ENCODE measurements around the gene ANKDD1B. TPM values are rescaled to one million over a fixed set of nuclear protein-coding genes. Genes with fewer than 3 reads are reported as not detected.

ANKDD1B gene
- total and polyA plus RNA-seq, 2 of the 13 experiments (the other 11 are each of a cell fraction or from before 2014, with no cell fraction given), result 0.12 to 0.27 TPM

GRCh38 chr5:75617736-75618352 is 6.6 kb downstream of the ANKDD1B start (continued):
- TF ChIP-seq STAG1 (CRISPR knock-in tag; IDR thresholded peaks at IDR 0.05) (no peak), ZNF724P (CRISPR knock-in tag; IDR thresholded peaks at IDR 0.05; ENCODE audit: borderline replicate concordance) (no peak), ZNF230 (CRISPR knock-in tag; IDR thresholded peaks at IDR 0.05) (no peak)

- WGBS (ENCODE audit: low lambda C conversion rate), result 54% methylated on average over 4 of the region's 4 CpGs
- DNase-seq (ENCODE audit: low spot score) (peak; percentile 43), ATAC-seq (peak; percentile 84), FAIRE-seq (peak; percentile 56)
- Histone ChIP-seq H3K36me3 (replicated peaks in 1 of 2; ENCODE audit: control insufficient read depth in 1 of 2, insufficient read depth in 2 of 2, low read length in 2 of 2) (no peaks in the 10 kb centered on the region), H3K79me2 (ENCODE audit: insufficient read depth, low read length) (no peaks in the 10 kb centered on the region), H3K27ac (ENCODE audit: extremely low read length, insufficient read depth, low read length) (no peak overlapping the region), H3K9me3 (ENCODE audit: low read length) (no peaks in the 10 kb centered on the region), H3K9ac (ENCODE audit: insufficient read depth, low read depth, low read length) (no peak overlapping the region), H3K4me2 (ENCODE audit: low read depth, low read length) (peak overlapping the region; percentile 40), H3K4me1 (ENCODE audit: insufficient read depth, low read length) (peaks cover 36% of the 10 kb centered on the region), H3K4me3 (replicated peaks in 1 of 3; ENCODE audit: insufficient read depth in 1 of 3, low read depth in 2 of 3, low read length in 3 of 3) (no peak overlapping the region), H4K20me1 (ENCODE audit: insufficient read depth, low read length) (no peaks in the 10 kb centered on the region), H2AFZ (ENCODE audit: low read length) (no peak overlapping the region), H3K27me3 (ENCODE audit: control insufficient read depth in 1 of 2, insufficient read depth in 2 of 2, low read length in 2 of 2) (no peaks in the 10 kb centered on the region)
- BruUV-seq (replicated peaks), result no TSS peak
- in situ Hi-C loops (cut with HindIII; ENCODE audit: extremely low pct_ligation_motif_present, low pct_unique_long_range_greater_than_20kb) (no loop called here), intact Hi-C loops (cut with micrococcal nuclease; ENCODE audit: unreplicated experiment) (no loop called here)
- ChIA-PET CTCF (ENCODE audit: low intra/inter-chr PET ratio, low total read pairs) (no interaction called here), POLR2A (interaction anchor here (1.0 kb wide), 1 partner anchor 9 kb away, joined by 3 read pairs; the partner anchor contains the start of gene ANKDD1B)
- peak; percentile 42; the same call in 1 of the 2 replicates for TF ChIP-seq FOXA3 (CRISPR knock-in tag; IDR thresholded peaks at IDR 0.05)
- TF ChIP-seq PAXIP1 (CRISPR knock-in tag; conservative IDR thresholded peaks at IDR 0.05), result 0 out of 2 replicates have a peak, but pooled peaks have one; percentile 34
- no peak for TF ChIP-seq MTF2 (CRISPR knock-in tag; IDR thresholded peaks at IDR 0.05; ENCODE audit: borderline replicate concordance)
- no peak for TF ChIP-seq JARID2 (CRISPR knock-in tag; IDR thresholded peaks at IDR 0.05; ENCODE audit: insufficient replicate concordance)
- TF ChIP-seq GMEB2 (CRISPR knock-in tag; IDR thresholded peaks at IDR 0.05; ENCODE audit: low read depth), result no peak
- no peak for TF ChIP-seq SOX13 (IDR thresholded peaks at IDR 0.05)
- peak in 1 of 2 experiments; percentile 51; a peak in 1 of 4 replicates for TF ChIP-seq SOX13 (CRISPR knock-in tag; conservative IDR thresholded peaks at IDR 0.05 in 1 of 2, IDR thresholded peaks at IDR 0.05 in 1 of 2)
- peak; percentile 69; the same call in 1 of the 2 replicates for TF ChIP-seq ARID3A (IDR thresholded peaks at IDR 0.05; ENCODE audit: low read depth, low read length)
These were observed 9.1 kb downstream of the ANKDD1B start for GRCh38 chr5:75620184-75620959.
